SK-N-SH (cell line): Measurements from ENCODE around the gene ZNF729. TPM values are rescaled to one million over a fixed set of nuclear protein-coding genes. Genes with fewer than 3 reads are reported as not detected.
"Not testable (repeated sequence)": the region's sequence is repeated elsewhere in the genome, so short reads cannot be mapped to it uniquely, and the experiment has no call there.

Experiments used
- CTCF ChIA-PET: fragments of 300-600, 350-600 bp; formaldehyde crosslinking; extraction: SDS; loops from one replicate; lab custom pipeline; 2021; lab: Yijun Ruan, JAX
- POLR2A ChIA-PET: fragments of 350-600 bp; sonication (Branson Sonifier 250); formaldehyde crosslinking; extraction: SDS; loops from one replicate; lab custom pipeline; 2020; ENCODE audit warnings: antibody characterized with exemption, inconsistent platforms; lab: Yijun Ruan, JAX
- DNase-seq: peaks from one replicate; pipeline ENCODE4 v3.0.0; 2012
- H2AFZ ChIP-seq: fragments of 200-600 bp; sonication (generic); 2 replicates; pipeline ENCODE4 v1.8.1; 2016; ENCODE audit warnings: antibody characterized with exemption, mild to moderate bottlenecking, low read depth
- H3F3A ChIP-seq: fragments of 200-600 bp; sonication (generic); replicated peaks from 2 replicates; pipeline ENCODE3; 2016; ENCODE audit warnings: antibody characterized with exemption, mild to moderate bottlenecking; ENCODE audit not compliant: insufficient read depth
- H3K27ac ChIP-seq, 2 experiments: fragments of 200-500 bp in 1 of 2; fragments of 200-600 bp in 1 of 2; sonication (Bioruptor generic) in 1 of 2; sonication (generic), shearing (Covaris generic) in 1 of 2; 2 replicates each; pipeline versions ENCODE4 v1.5.1 to v1.6.1; 2014 to 2016; ENCODE audit warnings: low read depth in 2 of 2, inconsistent platforms in 1 of 2, low read length in 1 of 2, mild to moderate bottlenecking in 1 of 2, mixed read lengths in 1 of 2
- H3K27me3 ChIP-seq: fragments of 200-600 bp; sonication (generic), shearing (Covaris generic); 2 replicates; pipeline ENCODE4 v1.6.1; 2016; ENCODE audit warnings: mixed run types; ENCODE audit not compliant: insufficient read depth
- H3K36me3 ChIP-seq, 2 experiments: fragments of 200-500 bp in 1 of 2; fragments of 200-600 bp in 1 of 2; sonication (Bioruptor generic) in 1 of 2; sonication (generic) in 1 of 2; replicated peaks in 1 of 2; 2 replicates each; pipeline versions ENCODE3 to v1.5.1; 2014 to 2016; ENCODE audit warnings: low read length in 1 of 2, mild to moderate bottlenecking in 1 of 2; ENCODE audit not compliant: insufficient read depth in 2 of 2, control insufficient read depth in 1 of 2
- H3K4me1 ChIP-seq, 2 experiments: fragments of 200-500 bp in 1 of 2; fragments of 200-600 bp in 1 of 2; sonication (Bioruptor generic) in 1 of 2; sonication (generic), shearing (Covaris generic) in 1 of 2; 2 replicates each; pipeline versions ENCODE4 v1.5.1 to v1.6.1; 2014 to 2016; ENCODE audit warnings: low read depth in 1 of 2, low read length in 1 of 2, mixed run types in 1 of 2; ENCODE audit not compliant: insufficient read depth in 2 of 2, control insufficient read depth in 1 of 2
- H3K4me2 ChIP-seq: fragments of 200-600 bp; sonication (generic), shearing (Covaris generic); 2 replicates; pipeline ENCODE4 v1.6.1; 2017; ENCODE audit warnings: mixed run types
- H3K4me3 ChIP-seq, 2 experiments: fragments of 200-500 bp in 1 of 2; fragments of 200-600 bp in 1 of 2; sonication (Bioruptor generic) in 1 of 2; sonication (generic), shearing (Covaris generic) in 1 of 2; 2 replicates each; pipeline versions ENCODE4 v1.5.1 to v1.8.1; 2014 to 2016; ENCODE audit warnings: low read depth in 2 of 2, inconsistent platforms in 1 of 2, low read length in 1 of 2, mild to moderate bottlenecking in 1 of 2, mixed read lengths in 1 of 2, moderate library complexity in 1 of 2
- H3K79me2 ChIP-seq: fragments of 200-600 bp; sonication (generic); 2 replicates; pipeline ENCODE4 v1.8.1; 2017; ENCODE audit warnings: mild to moderate bottlenecking; ENCODE audit not compliant: insufficient read depth
- H3K9ac ChIP-seq: fragments of 200-600 bp; sonication (generic); 2 replicates; pipeline ENCODE4 v1.6.1; 2017; ENCODE audit warnings: mixed run types
- H3K9me2 ChIP-seq: fragments of 200-600 bp; sonication (generic); 2 replicates; pipeline ENCODE4 v1.6.1; 2017; ENCODE audit warnings: mixed run types
- H3K9me3 ChIP-seq: fragments of 200-600 bp; sonication (generic); 2 replicates; pipeline ENCODE4 v1.6.1; 2017; ENCODE audit warnings: mixed run types, mild to moderate bottlenecking, moderate library complexity
- H4K20me1 ChIP-seq: fragments of 200-600 bp; sonication (generic); 2 replicates; pipeline ENCODE4 v1.6.1; 2017; ENCODE audit warnings: mild to moderate bottlenecking, mixed run types; ENCODE audit not compliant: insufficient read depth
- CHD2 ChIP-seq: fragments of 150-350 bp; IDR thresholded peaks from 2 replicates; pipeline ENCODE4 v1.6.1; 2018; ENCODE audit warnings: low read length; ENCODE audit not compliant: partially characterized antibody
- EP300 ChIP-seq, 2 experiments: IDR thresholded peaks; 2 replicates each; pipeline versions ENCODE4 v1.4.0 to v1.6.1; 2012; ENCODE audit warnings: borderline replicate concordance in 1 of 2, low read depth in 1 of 2, low read length in 1 of 2
- EZH2phosphoT487 ChIP-seq: fragments of 200-600 bp; sonication (generic); IDR thresholded peaks from 2 replicates; pipeline ENCODE4 v1.6.1; 2017; ENCODE audit warnings: low read depth, mixed run types, mild to moderate bottlenecking, antibody characterized with exemption, moderate library complexity, borderline replicate concordance
- FOXJ3 ChIP-seq: sonication (generic); formaldehyde crosslinking; IDR thresholded peaks from 2 replicates; pipeline ENCODE4 v1.5.1; 2020; ENCODE audit warnings: mild to moderate bottlenecking, missing genetic modification reagents
- GATA2 ChIP-seq: sonication (generic); formaldehyde crosslinking; IDR thresholded peaks from 2 replicates; pipeline ENCODE4 v1.5.0; 2020; ENCODE audit warnings: mild to moderate bottlenecking, missing genetic modification reagents
- MAX ChIP-seq: IDR thresholded peaks from 2 replicates; pipeline ENCODE4 v1.4.0; 2012; ENCODE audit warnings: low read depth
- MEF2A ChIP-seq: IDR thresholded peaks from 2 replicates; pipeline ENCODE4 v1.4.0; 2012; ENCODE audit warnings: low read depth, borderline replicate concordance
- NRF1 ChIP-seq: IDR thresholded peaks from 2 replicates; pipeline ENCODE4 v1.6.1; 2012; ENCODE audit warnings: low read depth, mild to moderate bottlenecking, low read length
- POLR2AphosphoS5 ChIP-seq: IDR thresholded peaks from 2 replicates; pipeline ENCODE4 v1.6.1; 2012; ENCODE audit warnings: low read depth, low read length
- RAD21 ChIP-seq: IDR thresholded peaks from 2 replicates; pipeline ENCODE4 v1.6.1; 2012; ENCODE audit warnings: mild to moderate bottlenecking, low read length
- REST ChIP-seq: IDR thresholded peaks from 2 replicates; pipeline ENCODE4 v1.6.1; 2012; ENCODE audit warnings: mild to moderate bottlenecking, low read depth, low read length, moderate library complexity
- SMC3 ChIP-seq: IDR thresholded peaks from 2 replicates; pipeline ENCODE4 v1.6.1; 2012; ENCODE audit warnings: low read depth, low read length, improper control_type of control experiment
- USF1 ChIP-seq: IDR thresholded peaks from 2 replicates; pipeline ENCODE4 v1.4.0; 2012; ENCODE audit warnings: low read depth, borderline replicate concordance
- YY1 ChIP-seq: IDR thresholded peaks from 2 replicates; pipeline ENCODE4 v1.4.0; 2012; ENCODE audit warnings: low read depth, mild to moderate bottlenecking
- ZBTB33 ChIP-seq: IDR thresholded peaks from 2 replicates; pipeline ENCODE4 v1.4.0; 2012; ENCODE audit warnings: low read depth, borderline replicate concordance
- WGBS: methylation state at CpG from one replicate; pipeline ENCODE4 v1.1.6; 2017; ENCODE audit warnings: low lambda C conversion rate; 5-methylcytosine and 5-hydroxymethylcytosine counted together
- polyA plus RNA-seq, 3 experiments: library from polyadenylated mRNA; depleted of rRNA; stranded (reverse); fragments of >200 nt; gene quantifications; 2 replicates each; pipeline ENCODE4 v1.2.3, GENCODE V29; 2012
- TF ChIP-seq, protein P1 (sequence below): IDR thresholded peaks from 2 replicates; pipeline ENCODE4; 2012

The ZNF729 gene
- polyA plus RNA-seq, 1 of the 3 experiments (the other 2 are of a cell fraction) = not detected

DNA sequence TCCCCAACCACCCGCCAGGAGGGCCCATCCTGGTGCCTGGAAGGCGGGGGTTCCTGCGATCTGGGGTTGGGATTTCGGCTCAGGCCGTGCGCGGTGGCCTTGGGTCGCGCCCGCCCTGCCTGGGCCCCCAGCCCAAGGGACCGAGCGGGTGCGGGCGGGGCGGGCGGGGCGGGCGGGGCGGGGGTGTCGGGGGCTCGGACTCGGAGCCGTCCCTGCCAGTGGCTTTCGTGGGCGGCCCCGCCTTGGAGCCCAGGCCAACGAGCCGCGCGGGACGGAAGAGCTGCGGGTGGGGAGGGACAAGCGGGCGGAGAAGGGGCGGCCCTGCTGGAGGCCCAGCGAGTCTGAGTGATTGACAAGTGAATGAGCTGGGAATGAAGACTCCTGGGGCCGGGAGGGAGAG lies 24.6 kb upstream of the ZNF729 start:
- H3K9me3 ChIP-seq = no peaks in the 10 kb centered on the region
- no peaks in the 10 kb centered on the region for H4K20me1 ChIP-seq
- TF ChIP-seq EP300 (IDR thresholded peaks at IDR 0.05; ENCODE audit: borderline replicate concordance in 1 of 2, low read depth in 1 of 2, low read length in 1 of 2) = no peak
- no peak for TF ChIP-seq YY1
- TF ChIP-seq RAD21 = no peak
- TF ChIP-seq POLR2AphosphoS5 = no peak
- TF ChIP-seq NRF1 = no peak
- TF ChIP-seq ZBTB33 = no peak
- no peak for TF ChIP-seq SMC3
- TF ChIP-seq EZH2phosphoT487 = no peak
- TF ChIP-seq USF1 = no peak
- H3K79me2 ChIP-seq = no peaks in the 10 kb centered on the region
- no peaks in the 10 kb centered on the region for H3K9me2 ChIP-seq
- 20% methylated on average over 12 of the region's 37 CpGs for WGBS
- POLR2A ChIA-PET = no interaction called here
- H3K4me3 ChIP-seq = no peak overlapping the region
- no peak overlapping the region for H3K4me2 ChIP-seq
- no peaks in the 10 kb centered on the region for H3K4me1 ChIP-seq
- no peak overlapping the region for H2AFZ ChIP-seq
- H3K9ac ChIP-seq = no peak overlapping the region
- no peak overlapping the region for H3K27ac ChIP-seq
- H3K36me3 ChIP-seq = no peaks in the 10 kb centered on the region
- H3F3A ChIP-seq = no peaks in the 10 kb centered on the region
- CTCF ChIA-PET = no interaction called here
- no peak for DNase-seq
- H3K27me3 ChIP-seq = no peaks in the 10 kb centered on the region

GRCh38 chr19:22263121-22263520 lies 23.1 kb upstream of the ZNF729 start:
- H3K4me2 ChIP-seq = no peak overlapping the region
- H3K79me2 ChIP-seq = no peaks in the 10 kb centered on the region
- H3K9me2 ChIP-seq = no peaks in the 10 kb centered on the region
- H3K36me3 ChIP-seq = no peaks in the 10 kb centered on the region
- CTCF ChIA-PET = no interaction called here
- no peaks in the 10 kb centered on the region for H3F3A ChIP-seq
- POLR2A ChIA-PET = no interaction called here
- DNase-seq = no peak
- H3K9me3 ChIP-seq = no peaks in the 10 kb centered on the region
- no peak overlapping the region for H3K27ac ChIP-seq
- no peak overlapping the region for H3K9ac ChIP-seq
- no peaks in the 10 kb centered on the region for H4K20me1 ChIP-seq
- TF ChIP-seq GATA2 (CRISPR knock-in tag) = no peak
- TF ChIP-seq YY1 = no peak
- no peak for TF ChIP-seq EZH2phosphoT487
- TF ChIP-seq REST = no peak
- no peak for TF ChIP-seq CHD2
- no peak for TF ChIP-seq MEF2A
- TF ChIP-seq FOXJ3 (CRISPR knock-in tag) = no peak
- TF ChIP-seq, protein P1, sequence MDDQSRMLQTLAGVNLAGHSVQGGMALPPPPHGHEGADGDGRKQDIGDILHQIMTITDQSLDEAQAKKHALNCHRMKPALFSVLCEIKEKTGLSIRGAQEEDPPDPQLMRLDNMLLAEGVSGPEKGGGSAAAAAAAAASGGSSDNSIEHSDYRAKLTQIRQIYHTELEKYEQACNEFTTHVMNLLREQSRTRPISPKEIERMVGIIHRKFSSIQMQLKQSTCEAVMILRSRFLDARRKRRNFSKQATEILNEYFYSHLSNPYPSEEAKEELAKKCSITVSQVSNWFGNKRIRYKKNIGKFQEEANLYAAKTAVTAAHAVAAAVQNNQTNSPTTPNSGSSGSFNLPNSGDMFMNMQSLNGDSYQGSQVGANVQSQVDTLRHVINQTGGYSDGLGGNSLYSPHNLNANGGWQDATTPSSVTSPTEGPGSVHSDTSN = no peak
- TF ChIP-seq MAX = no peak
- TF ChIP-seq EP300 (IDR thresholded peaks at IDR 0.05; ENCODE audit: borderline replicate concordance in 1 of 2, low read depth in 1 of 2, low read length in 1 of 2) = no peak
- TF ChIP-seq, all 33 proteins: peak for 0
- H3K4me1 ChIP-seq = no peaks in the 10 kb centered on the region
- no peaks in the 10 kb centered on the region for H3K27me3 ChIP-seq
- H2AFZ ChIP-seq = no peak overlapping the region
- no peak overlapping the region for H3K4me3 ChIP-seq
- WGBS = 8% methylated on average over 5 of the region's 5 CpGs

DNA sequence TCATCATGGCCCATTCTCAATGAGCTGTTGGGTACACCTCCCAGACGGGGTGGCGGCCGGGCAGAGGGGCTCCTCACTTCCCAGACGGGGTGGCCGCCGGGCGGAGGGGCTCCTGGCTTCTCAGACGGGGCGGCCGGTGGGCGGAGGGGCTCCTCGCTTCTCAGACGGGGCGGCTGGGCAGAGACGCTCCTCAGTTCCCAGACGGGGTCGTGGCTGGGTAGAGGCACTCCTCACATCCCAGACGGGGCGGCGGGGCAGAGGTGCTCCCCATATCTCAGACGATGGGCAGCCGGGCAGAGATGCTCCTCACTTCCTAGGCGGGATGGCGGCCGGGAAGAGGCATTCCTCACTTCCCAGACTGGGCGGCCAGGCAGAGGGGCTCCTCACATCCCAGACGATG lies 35.3 kb downstream of the ZNF729 start:
- H3K79me2 ChIP-seq, H3F3A ChIP-seq, H3K27me3 ChIP-seq, H3K4me2 ChIP-seq, DNase-seq, H3K9ac ChIP-seq, H3K4me1 ChIP-seq, CTCF ChIA-PET, H4K20me1 ChIP-seq, H3K9me3 ChIP-seq, H3K36me3 ChIP-seq, H3K27ac ChIP-seq, H3K4me3 ChIP-seq, POLR2A ChIA-PET, H3K9me2 ChIP-seq, H2AFZ ChIP-seq: not testable (repeated sequence)
- WGBS = 29% methylated on average over 10 of the region's 27 CpGs
